Psoas muscle (tissue), 8 donors: ENCODE measurements around the gene EXOSC5. TPM values are rescaled to one million over a fixed set of nuclear protein-coding genes. Genes with fewer than 3 reads are reported as not detected.
"Not testable (repeated sequence)": the region's sequence is repeated elsewhere in the genome, so short reads cannot be mapped to it uniquely, and the experiment has no call there.

ENCODE experiments used
- ATAC-seq, 4 donors: fragments of 200-7000 bp; cut with Tn5 transposase; one replicate each; pipeline ENCODE4 v1.9.1; 2020; ENCODE audit warnings: moderate library complexity in 3 of 4, mild to moderate bottlenecking in 2 of 4
- DNase-seq, 2 donors: peaks; one replicate each; pipeline ENCODE4 v3.0.0-alpha.2; 2020
- H3K27ac ChIP-seq: fragments of 200-600 bp; one replicate; pipeline ENCODE4 v1.8.0; 2022
- H3K27me3 ChIP-seq, 3 donors: fragments of 200-600 bp in 1 of 3; one replicate each; pipeline versions ENCODE4 v1.6.1 to v1.8.0; 2013 to 2022; ENCODE audit warnings: low read length in 2 of 3, mild to moderate bottlenecking in 2 of 3, moderate library complexity in 1 of 3; ENCODE audit not compliant: insufficient read depth in 3 of 3
- H3K36me3 ChIP-seq, 2 donors: fragments of 200-600 bp in 1 of 2; one replicate each; pipeline versions ENCODE4 v1.6.1 to v1.8.0; 2013 to 2022; ENCODE audit warnings: low read depth in 1 of 2, mild to moderate bottlenecking in 1 of 2, moderate library complexity in 1 of 2; ENCODE audit not compliant: insufficient read depth in 1 of 2
- H3K4me1 ChIP-seq: fragments of 200-600 bp; one replicate; pipeline ENCODE4 v1.8.0; 2022
- H3K4me3 ChIP-seq: fragments of 200-600 bp; one replicate; pipeline ENCODE4 v1.8.0; 2022; ENCODE audit warnings: mild to moderate bottlenecking
- H3K9me3 ChIP-seq: fragments of 200-600 bp; one replicate; pipeline ENCODE4 v1.8.0; 2022
- CTCF ChIP-seq: fragments of 200-600 bp; IDR thresholded peaks from one replicate; pipeline ENCODE4 v1.8.0; 2022; ENCODE audit warnings: antibody characterized with exemption
- WGBS, 3 donors: extraction: QIAGEN DNeasy Blood & Tissue Kit; methylation state at CpG; one replicate each; pipeline versions ENCODE4 v1.1.6 to v1.1.7; 2013; 5-methylcytosine and 5-hydroxymethylcytosine counted together
- intact Hi-C, 2 donors: fragments of 100-400 bp; cut with DNase I; formaldehyde crosslinking; loops; one replicate each; pipeline versions ENCODE4 v1.11.0 to v1.14.2; 2022
- polyA plus RNA-seq, 3 donors: library from polyadenylated mRNA; stranded (reverse); fragments of 200-250 nt; gene quantifications; one replicate each; pipeline ENCODE4 v1.2.3, GENCODE V29; 2013
- total RNA-seq, 4 donors: library from RNA; stranded (reverse); fragmentation: NEBNext Ultra II Directional in 2 of 4; extraction: Animal tissue kit (Norgen Biotek cat#: 25700) in 2 of 4; gene quantifications; one replicate each; pipeline versions ENCODE4 v1.2.1 to v1.2.4, GENCODE V29; 2021 to 2023
- donor health status: healthy with polysubstance abuse.
- donor health status: DM: no; HTN: no; CAD: no; lungs with moderate emphysema.
- donor health status: Bipolar disorder and iron deficiency.
- donor health status: healthy.
- donor health status: DM: yes; HTN: yes; CAD: no.
- donor health status: DM: no; HTN: no; CAD: no.
- donor health status: DM: no; HTN: no; CAD: no.
- donor health status: DM: yes; HTN: yes; CAD: no.

EXOSC5 gene
- total and polyA plus RNA-seq, 7 donors = 25.4 to 78.8 (median 41.9) TPM

GRCh38 chr19:41352279-41352608, 44.9 kb downstream of the EXOSC5 start:
- peaks cover 3% of the 10 kb centered on the region for H3K4me1 ChIP-seq
- peaks cover 0 to 38% (median 0%) of the 10 kb centered on the region in 3 donors for H3K27me3 ChIP-seq
- intact Hi-C loops = loop anchor here in 1 of 2 donors (5.0 kb wide), 1 partner anchor 35 kb away; no protein-coding TSS in a partner anchor
- no peaks in the 10 kb centered on the region for H3K9me3 ChIP-seq
- H3K27ac ChIP-seq = no peak overlapping the region
- no peaks in the 10 kb centered on the region for H3K36me3 ChIP-seq
- peak in 1 of 2 donors; percentile 15 for DNase-seq
- WGBS, 3 donors = 0 to 1% (median 1%) methylated on average over 12 of the region's 12 CpGs
- peak overlapping the region; percentile 69 for H3K4me3 ChIP-seq
- TF ChIP-seq CTCF = no peak
- ATAC-seq = no peak

GRCh38 chr19:41351339-41352245, 45.6 kb downstream of the EXOSC5 start:
- ATAC-seq = peak; percentile 20 to 53 (median 34)

GRCh38 chr19:41350735-41351338, 46.3 kb downstream of the EXOSC5 start:
- ATAC-seq (no peak), DNase-seq (no peak)
- Histone ChIP-seq H3K9me3 (no peaks in the 10 kb centered on the region), H3K27ac (no peak overlapping the region), H3K4me1 (peaks cover 3% of the 10 kb centered on the region), H3K4me3 (peak overlapping the region; percentile 69), H3K27me3 (peaks cover 0 to 38% (median 0%) of the 10 kb centered on the region in 3 donors), H3K36me3 (peaks cover 0 to 4% of the 10 kb centered on the region in 2 donors)
- TF ChIP-seq CTCF = no peak
- WGBS, 3 donors = 7 to 13% (median 9%) methylated on average over 22 of the region's 22 CpGs
- intact Hi-C loops = loop anchor here in 1 of 2 donors (5.0 kb wide), 1 partner anchor 34 kb away; no protein-coding TSS in a partner anchor

More at GRCh38 chr19:41351339-41352245, 45.6 kb downstream of the EXOSC5 start:
- peak overlapping the region; percentile 69 for H3K4me3 ChIP-seq
- H3K36me3 ChIP-seq = no peaks in the 10 kb centered on the region
- TF ChIP-seq CTCF = no peak
- peak; percentile 70 to 77 for DNase-seq
- H3K9me3 ChIP-seq = no peaks in the 10 kb centered on the region
- peaks cover 0 to 38% (median 0%) of the 10 kb centered on the region in 3 donors for H3K27me3 ChIP-seq
- WGBS, 3 donors = 1% methylated on average over 42 to 58 of the region's 58 CpGs
- no peak overlapping the region for H3K27ac ChIP-seq
- intact Hi-C loops = loop anchor here in 1 of 2 donors (5.0 kb wide), 1 partner anchor 34 kb away; no protein-coding TSS in a partner anchor
- peaks cover 3% of the 10 kb centered on the region for H3K4me1 ChIP-seq

GRCh38 chr19:41346916-41347315, 50.2 kb downstream of the EXOSC5 start:
- not testable (repeated sequence) for DNase-seq, H3K4me1 ChIP-seq, H3K36me3 ChIP-seq

GRCh38 chr19:41344162-41344561, 53.0 kb downstream of the EXOSC5 start:
- H3K4me3 ChIP-seq = no peak overlapping the region
- no peaks in the 10 kb centered on the region for H3K9me3 ChIP-seq
- no peak for TF ChIP-seq CTCF
- ATAC-seq (no peak), DNase-seq (no peak)
- 90 to 100% (median 99%) methylated on average over 2 of the region's 2 CpGs for WGBS, 3 donors
- H3K27ac ChIP-seq = no peak overlapping the region
- peaks cover 0 to 6% of the 10 kb centered on the region in 2 donors for H3K36me3 ChIP-seq
- intact Hi-C loops = no loop called here
- no peaks in the 10 kb centered on the region for H3K27me3 ChIP-seq
- no peaks in the 10 kb centered on the region for H3K4me1 ChIP-seq

More at GRCh38 chr19:41346916-41347315, 50.2 kb downstream of the EXOSC5 start:
- intact Hi-C loops, H3K9me3 ChIP-seq, ATAC-seq, H3K27ac ChIP-seq, H3K4me3 ChIP-seq: not testable (repeated sequence)
- peaks cover 0 to 18% (median 0%) of the 10 kb centered on the region in 3 donors for H3K27me3 ChIP-seq
- 87 to 93% (median 91%) methylated on average over 9 of the region's 9 CpGs for WGBS, 3 donors
